ENCODE measurements around the gene F7. TPM values are rescaled to one million over a fixed set of nuclear protein-coding genes. Genes with fewer than 3 reads are reported as not detected.

Gene F7
- total and polyA plus RNA-seq, 7 donors, result 0.36 TPM; not detected in 6

- no peak overlapping the region for H3K27ac ChIP-seq
- no peaks in the 10 kb centered on the region for H3K4me1 ChIP-seq
- H3K36me3 ChIP-seq, result no peaks in the 10 kb centered on the region
- TF ChIP-seq EP300 (IDR thresholded peaks at IDR 0.05) (no peak), CTCF (IDR thresholded peaks at IDR 0.05) (no peak), POLR2A (IDR thresholded peaks at IDR 0.05) (no peak), POLR2AphosphoS5 (IDR thresholded peaks at IDR 0.05) (no peak)
- intact Hi-C loops (cut with DNase I), result no loop called here
- peaks cover 0 to 2% (median 0%) of the 10 kb centered on the region in 3 donors for H3K27me3 ChIP-seq
- no peak for DNase-seq
- no peaks in the 10 kb centered on the region for H3K9me3 ChIP-seq
- WGBS, 2 donors, result 95 to 97% methylated on average over 17 of the region's 17 CpGs
- no peak overlapping the region for H3K4me3 ChIP-seq
Observed at GRCh38 chr13:113075711-113076110, 29.9 kb upstream of the F7 start.

DNA sequence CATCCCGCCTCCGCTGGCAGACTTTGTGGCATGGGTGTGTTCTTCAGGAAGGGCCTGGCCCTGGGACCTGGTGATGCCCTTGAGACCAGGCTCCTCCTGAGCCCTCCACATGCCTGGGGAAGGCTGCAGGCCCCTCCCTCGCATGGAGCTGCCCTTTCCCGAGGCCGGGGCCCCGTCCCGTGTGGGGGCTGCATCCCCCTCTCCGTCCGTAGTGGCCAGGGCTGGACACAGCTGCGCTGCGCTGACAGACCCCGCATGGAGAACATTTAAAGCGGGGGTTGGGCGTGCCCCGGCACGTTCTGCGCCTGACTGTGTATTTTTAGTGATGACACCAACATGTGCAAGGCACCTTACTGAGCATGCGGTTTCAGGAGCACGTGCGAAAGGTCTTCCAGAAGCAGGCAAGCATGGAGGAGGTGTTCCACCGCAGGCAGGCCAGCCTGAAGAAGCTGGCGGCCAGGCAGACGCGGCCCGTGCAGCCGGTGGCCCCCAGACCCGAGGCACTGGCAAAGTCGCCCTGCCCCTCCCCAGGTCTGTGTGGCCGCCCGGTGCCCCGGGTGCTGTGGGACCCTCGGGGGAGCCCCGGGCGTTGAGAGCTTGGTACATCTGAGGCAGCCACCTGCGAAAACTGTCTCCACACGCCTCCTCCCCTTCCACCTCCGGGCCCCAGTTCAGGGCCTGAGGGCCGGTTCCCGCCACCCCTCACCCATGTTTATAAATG lies 28.8 kb upstream of the F7 start:
- peak; percentile 57 for DNase-seq
- WGBS, 2 donors, result 95% methylated on average over 39 of the region's 39 CpGs
- no peak for TF ChIP-seq CTCF (IDR thresholded peaks at IDR 0.05)
- TF ChIP-seq POLR2A (IDR thresholded peaks at IDR 0.05), result no peak
- TF ChIP-seq POLR2AphosphoS5 (IDR thresholded peaks at IDR 0.05), result no peak
- TF ChIP-seq EP300 (IDR thresholded peaks at IDR 0.05), result no peak
- H3K27me3 ChIP-seq, result peaks cover 0 to 4% (median 0%) of the 10 kb centered on the region in 3 donors
- H3K4me1 ChIP-seq, result no peaks in the 10 kb centered on the region
- H3K36me3 ChIP-seq, result no peaks in the 10 kb centered on the region
- no peaks in the 10 kb centered on the region for H3K9me3 ChIP-seq
- H3K27ac ChIP-seq, result no peak overlapping the region
- no peak overlapping the region for H3K4me3 ChIP-seq
- intact Hi-C loops (cut with DNase I), result no loop called here

DNA sequence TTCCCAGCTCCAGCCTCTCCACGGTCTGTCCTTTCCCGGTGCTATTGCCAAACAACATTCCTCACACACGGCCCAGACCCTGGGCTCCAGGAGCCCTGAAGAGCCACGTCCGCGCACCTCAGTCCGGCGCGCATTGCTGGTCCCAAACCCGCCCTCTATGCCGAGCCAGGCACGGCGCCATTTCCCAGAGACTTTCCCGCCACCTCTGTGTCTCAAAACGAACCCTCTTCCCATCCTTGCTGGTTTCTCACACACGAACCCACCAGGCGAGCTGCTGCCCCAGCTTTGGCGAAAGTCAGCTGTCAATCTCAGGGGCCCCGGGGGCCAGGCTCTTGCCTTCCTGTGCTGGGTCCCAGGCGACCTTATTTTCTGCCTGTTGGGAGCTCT lies 28.0 kb upstream of the F7 start:
- Histone ChIP-seq H3K27me3 (peaks cover 0 to 4% (median 0%) of the 10 kb centered on the region in 3 donors), H3K9me3 (no peaks in the 10 kb centered on the region), H3K27ac (no peak overlapping the region), H3K4me1 (no peaks in the 10 kb centered on the region), H3K4me3 (no peak overlapping the region), H3K36me3 (no peaks in the 10 kb centered on the region)
- peak; percentile 43 for DNase-seq
- TF ChIP-seq CTCF (IDR thresholded peaks at IDR 0.05), result no peak
- no peak for TF ChIP-seq POLR2A (IDR thresholded peaks at IDR 0.05)
- no peak for TF ChIP-seq EP300 (IDR thresholded peaks at IDR 0.05)
- TF ChIP-seq POLR2AphosphoS5 (IDR thresholded peaks at IDR 0.05), result no peak
- intact Hi-C loops (cut with DNase I), result no loop called here
- WGBS, 2 donors, result 91% methylated on average over 20 of the region's 20 CpGs

GRCh38 chr13:113077953-113078901 lies 27.4 kb upstream of the F7 start:
- intact Hi-C loops (cut with DNase I), result no loop called here
- Histone ChIP-seq H3K27ac (no peak overlapping the region), H3K9me3 (no peaks in the 10 kb centered on the region), H3K27me3 (peaks cover 0 to 4% (median 0%) of the 10 kb centered on the region in 3 donors), H3K36me3 (no peaks in the 10 kb centered on the region), H3K4me3 (no peak overlapping the region), H3K4me1 (no peaks in the 10 kb centered on the region)
- TF ChIP-seq CTCF (IDR thresholded peaks at IDR 0.05), result no peak
- 95% methylated on average over 42 of the region's 42 CpGs for WGBS, 2 donors
- peak; percentile 61 for DNase-seq

Data from sigmoid colon (tissue), 7 donors.